ENCODE results near the gene F9.

F9 gene

GRCh38 chrX:139532834-139533233 is 2.3 kb downstream of the F9 start:
- no peak for TF ChIP-seq CTCF (IDR thresholded peaks at IDR 0.05; ENCODE audit: low read depth, low read length)
- no peak overlapping the region for H3K4me3 ChIP-seq (ENCODE audit: low read depth, low read length)

DNA sequence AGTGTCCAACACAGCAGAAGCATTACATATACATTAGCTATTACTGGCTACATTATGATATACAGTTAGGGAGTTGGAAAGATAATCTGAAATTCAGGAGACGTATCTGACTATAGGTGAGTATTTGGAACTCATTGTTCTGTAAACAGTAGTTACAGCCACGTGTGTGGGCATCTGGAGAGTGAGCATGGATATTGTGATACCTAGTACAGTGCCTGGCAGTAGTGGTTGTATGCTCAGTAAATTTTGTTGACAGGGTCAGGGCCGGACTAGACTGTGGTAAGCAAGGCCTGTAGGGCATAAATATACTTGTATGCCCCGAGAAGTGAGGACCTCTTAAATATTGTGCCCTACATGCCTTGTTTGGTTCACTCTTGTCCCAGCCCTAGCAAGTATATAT is 2.9 kb downstream of the F9 start:
- TF ChIP-seq CTCF (IDR thresholded peaks at IDR 0.05; ENCODE audit: low read depth, low read length), result no peak
- no peak overlapping the region for H3K4me3 ChIP-seq (ENCODE audit: low read depth, low read length)

- TF ChIP-seq CTCF (IDR thresholded peaks at IDR 0.05; ENCODE audit: low read depth, low read length), result no peak
- H3K4me3 ChIP-seq (ENCODE audit: low read depth, low read length), result no peak overlapping the region
Measured at GRCh38 chrX:139538907-139539790, 8.6 kb downstream of the F9 start.

DNA sequence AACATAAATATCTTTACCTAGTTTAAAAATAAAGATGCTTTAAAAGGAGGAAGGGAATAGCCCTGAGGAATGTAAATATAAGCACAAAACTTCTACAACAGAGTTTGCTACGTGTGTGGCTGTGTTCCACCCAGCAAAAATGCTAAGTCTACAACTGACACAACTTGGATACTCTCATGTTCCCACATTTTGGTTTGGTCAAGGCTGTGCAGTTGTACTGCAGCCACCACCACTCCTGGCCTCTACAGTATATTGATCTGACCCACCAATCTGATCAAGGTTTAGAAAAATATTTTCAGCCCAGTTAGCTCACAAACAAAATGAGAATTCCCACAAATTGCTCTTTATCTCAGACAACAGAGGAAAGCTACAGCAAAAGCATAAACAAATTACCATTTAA is 12.1 kb downstream of the F9 start:
- no peak for TF ChIP-seq CTCF (IDR thresholded peaks at IDR 0.05; ENCODE audit: low read depth, low read length)
- no peak overlapping the region for H3K4me3 ChIP-seq (ENCODE audit: low read depth, low read length)

DNA sequence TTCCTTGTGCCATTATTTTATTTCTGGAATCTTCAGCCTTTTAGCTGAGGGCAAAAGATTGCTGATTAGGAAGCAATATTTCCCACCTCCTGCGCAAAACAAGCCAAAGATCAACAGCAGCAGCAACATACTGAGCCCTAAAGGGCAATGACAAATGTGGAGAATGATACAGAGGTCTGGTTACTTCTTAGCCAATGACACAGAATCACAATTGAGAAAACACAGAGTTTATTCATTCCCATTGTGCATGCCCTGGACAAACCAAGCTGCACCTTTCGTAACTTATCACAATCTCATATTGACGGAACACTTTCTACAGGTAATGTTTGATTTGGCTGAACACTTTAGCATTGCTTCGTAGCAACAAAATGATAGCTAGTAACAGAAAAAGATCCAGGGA is 13.4 kb downstream of the F9 start:
- H3K4me3 ChIP-seq (ENCODE audit: low read depth, low read length), result no peak overlapping the region
- TF ChIP-seq CTCF (IDR thresholded peaks at IDR 0.05; ENCODE audit: low read depth, low read length), result no peak

- TF ChIP-seq CTCF (IDR thresholded peaks at IDR 0.05; ENCODE audit: low read depth, low read length), result no peak
- no peak overlapping the region for H3K4me3 ChIP-seq (ENCODE audit: low read depth, low read length)
Measured at GRCh38 chrX:139544591-139544990, 14.1 kb downstream of the F9 start.

DNA sequence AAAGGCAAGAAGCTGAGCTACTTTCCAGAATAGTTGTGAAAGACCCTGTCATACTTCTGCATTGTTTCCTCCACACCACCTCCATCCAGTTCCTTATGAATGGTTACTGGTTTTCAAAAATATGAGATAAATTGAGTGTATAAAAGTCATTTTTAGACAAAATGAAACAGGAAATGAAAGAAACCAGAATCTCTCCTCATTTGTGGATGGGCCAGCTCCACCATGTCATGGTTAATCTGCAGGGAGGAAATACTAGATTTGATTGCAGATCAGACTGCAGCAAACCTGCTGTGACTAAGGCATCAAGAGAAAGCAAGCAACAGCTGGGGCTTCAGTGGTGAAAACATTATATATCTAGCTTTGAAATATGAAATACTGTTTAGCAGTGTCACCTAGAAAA is 23.8 kb downstream of the F9 start:
- TF ChIP-seq CTCF (IDR thresholded peaks at IDR 0.05; ENCODE audit: low read depth, low read length), result no peak
- no peak overlapping the region for H3K4me3 ChIP-seq (ENCODE audit: low read depth, low read length)

Measured in WI38 (cell line).